Natural killer cell treated with Interleukin-12 subunit alpha and Interleukin-12 subunit beta and Interleukin-15 and Interleukin-18, amount 100 ng/mL, for 72 hours (primary cell): ENCODE results near the gene OSBPL2. TPM values are rescaled to one million over a fixed set of nuclear protein-coding genes. Genes with fewer than 3 reads are reported as not detected.

Experiments
- ATAC-seq, 2 donors: fragments of 150-1000 bp; cut with Tn5 transposase in 1 of 2; sonication (Bioruptor Pico), chemical (Tn5 transposase) in 1 of 2; 2 replicates each; pipeline ENCODE4 v1.10.0; 2021
- DNase-seq: peaks from one replicate; pipeline ENCODE4 v3.0.0; 2022; ENCODE audit warnings: low spot score
- H3K27ac Mint-ChIP-seq, 2 donors: 1 replicate in 1 of 2; 2 replicates in 1 of 2; pipeline ENCODE4 v1.8.0; 2022; ENCODE audit warnings: mixed read lengths in 2 of 2, mild to moderate bottlenecking in 1 of 2, moderate library complexity in 1 of 2
- H3K27me3 Mint-ChIP-seq, 2 donors: 1 replicate in 1 of 2; 2 replicates in 1 of 2; pipeline ENCODE4 v1.8.0; 2022; ENCODE audit warnings: mixed read lengths in 2 of 2
- H3K36me3 Mint-ChIP-seq: one replicate; pipeline ENCODE4 v1.8.0; 2022; ENCODE audit warnings: mixed read lengths
- H3K4me1 Mint-ChIP-seq, 2 donors: 1 replicate in 1 of 2; 2 replicates in 1 of 2; pipeline ENCODE4 v1.8.0; 2022; ENCODE audit warnings: low read depth in 2 of 2, mixed read lengths in 2 of 2, mild to moderate bottlenecking in 1 of 2
- H3K4me3 Mint-ChIP-seq: one replicate; pipeline ENCODE4 v1.8.0; 2022; ENCODE audit warnings: mixed read lengths
- H3K9me3 Mint-ChIP-seq: 2 replicates; pipeline ENCODE4 v1.8.0; 2022; ENCODE audit warnings: mixed read lengths
- total RNA-seq, 2 donors: library from RNA; stranded (reverse); gene quantifications; one replicate each; pipeline ENCODE4 v1.2.3, GENCODE V29; 2022

The OSBPL2 gene
- total RNA-seq, 2 donors from 2014 or later, result 38.7 to 47.7 TPM

GRCh38 chr20:62325172-62325905 lies 87.0 kb downstream of the OSBPL2 start:
- no peaks in the 10 kb centered on the region for H3K27me3 Mint-ChIP-seq
- H3K4me1 Mint-ChIP-seq, result no peaks in the 10 kb centered on the region
- ATAC-seq (no peak), DNase-seq (no peak)
- no peaks in the 10 kb centered on the region for H3K36me3 Mint-ChIP-seq
- no peak overlapping the region for H3K27ac Mint-ChIP-seq
- H3K9me3 Mint-ChIP-seq, result no peaks in the 10 kb centered on the region
- no peak overlapping the region for H3K4me3 Mint-ChIP-seq

- DNase-seq, result no peak
- H3K27ac Mint-ChIP-seq, result no peak overlapping the region
- H3K4me1 Mint-ChIP-seq, result no peaks in the 10 kb centered on the region
- ATAC-seq, result no peak
- H3K9me3 Mint-ChIP-seq, result no peaks in the 10 kb centered on the region
- H3K27me3 Mint-ChIP-seq, result no peaks in the 10 kb centered on the region
- H3K4me3 Mint-ChIP-seq, result no peak overlapping the region
- H3K36me3 Mint-ChIP-seq, result no peaks in the 10 kb centered on the region
Observed at GRCh38 chr20:62326559-62326958, 88.2 kb downstream of the OSBPL2 start.

GRCh38 chr20:62326959-62327725 lies 88.8 kb downstream of the OSBPL2 start:
- DNase-seq (no peak), ATAC-seq (no peak)
- Mint-ChIP-seq H3K36me3 (no peaks in the 10 kb centered on the region), H3K4me1 (no peaks in the 10 kb centered on the region), H3K27me3 (no peaks in the 10 kb centered on the region), H3K9me3 (no peaks in the 10 kb centered on the region), H3K27ac (no peak overlapping the region), H3K4me3 (no peak overlapping the region)

- ATAC-seq (no peak), DNase-seq (no peak)
- no peaks in the 10 kb centered on the region for H3K36me3 Mint-ChIP-seq
- no peak overlapping the region for H3K27ac Mint-ChIP-seq
- H3K4me3 Mint-ChIP-seq, result no peak overlapping the region
- no peaks in the 10 kb centered on the region for H3K9me3 Mint-ChIP-seq
- H3K4me1 Mint-ChIP-seq, result no peaks in the 10 kb centered on the region
- no peaks in the 10 kb centered on the region for H3K27me3 Mint-ChIP-seq
Observed at GRCh38 chr20:62327726-62328495, 89.6 kb downstream of the OSBPL2 start.

- H3K4me3 Mint-ChIP-seq, result no peak overlapping the region
- no peaks in the 10 kb centered on the region for H3K36me3 Mint-ChIP-seq
- no peaks in the 10 kb centered on the region for H3K27me3 Mint-ChIP-seq
- DNase-seq (no peak), ATAC-seq (no peak)
- no peaks in the 10 kb centered on the region for H3K9me3 Mint-ChIP-seq
- H3K4me1 Mint-ChIP-seq, result no peaks in the 10 kb centered on the region
- H3K27ac Mint-ChIP-seq, result no peak overlapping the region
Observed at GRCh38 chr20:62328684-62329388, 90.5 kb downstream of the OSBPL2 start.

GRCh38 chr20:62329389-62330377 lies 91.4 kb downstream of the OSBPL2 start:
- H3K36me3 Mint-ChIP-seq, result no peaks in the 10 kb centered on the region
- no peaks in the 10 kb centered on the region for H3K4me1 Mint-ChIP-seq
- no peaks in the 10 kb centered on the region for H3K27me3 Mint-ChIP-seq
- no peak for DNase-seq
- H3K27ac Mint-ChIP-seq, result no peak overlapping the region
- ATAC-seq, result no peak
- H3K9me3 Mint-ChIP-seq, result no peaks in the 10 kb centered on the region
- H3K4me3 Mint-ChIP-seq, result no peak overlapping the region

GRCh38 chr20:62330576-62331317 lies 92.4 kb downstream of the OSBPL2 start:
- no peaks in the 10 kb centered on the region for H3K27me3 Mint-ChIP-seq
- no peak for DNase-seq
- no peak for ATAC-seq
- no peak overlapping the region for H3K27ac Mint-ChIP-seq
- no peaks in the 10 kb centered on the region for H3K9me3 Mint-ChIP-seq
- H3K4me3 Mint-ChIP-seq, result no peak overlapping the region
- H3K36me3 Mint-ChIP-seq, result no peaks in the 10 kb centered on the region
- H3K4me1 Mint-ChIP-seq, result no peaks in the 10 kb centered on the region

- no peaks in the 10 kb centered on the region for H3K4me1 Mint-ChIP-seq
- no peaks in the 10 kb centered on the region for H3K36me3 Mint-ChIP-seq
- DNase-seq (no peak), ATAC-seq (no peak)
- no peaks in the 10 kb centered on the region for H3K27me3 Mint-ChIP-seq
- no peaks in the 10 kb centered on the region for H3K9me3 Mint-ChIP-seq
- H3K4me3 Mint-ChIP-seq, result no peak overlapping the region
- H3K27ac Mint-ChIP-seq, result no peak overlapping the region
Observed at GRCh38 chr20:62331347-62331746, 93.0 kb downstream of the OSBPL2 start.

- no peaks in the 10 kb centered on the region for H3K27me3 Mint-ChIP-seq
- H3K4me3 Mint-ChIP-seq, result no peak overlapping the region
- H3K4me1 Mint-ChIP-seq, result no peaks in the 10 kb centered on the region
Observed at GRCh38 chr20:62332421-62332820, 94.1 kb downstream of the OSBPL2 start.

GRCh38 chr20:62332989-62333819 lies 94.9 kb downstream of the OSBPL2 start:
- Mint-ChIP-seq H3K4me3 (no peak overlapping the region), H3K9me3 (no peaks in the 10 kb centered on the region), H3K27ac (no peak overlapping the region), H3K36me3 (no peaks in the 10 kb centered on the region), H3K27me3 (no peaks in the 10 kb centered on the region), H3K4me1 (no peaks in the 10 kb centered on the region)
- no peak for DNase-seq
- ATAC-seq, result no peak

More at GRCh38 chr20:62332421-62332820, 94.1 kb downstream of the OSBPL2 start:
- Mint-ChIP-seq H3K9me3 (no peaks in the 10 kb centered on the region), H3K27ac (no peak overlapping the region), H3K36me3 (no peaks in the 10 kb centered on the region)
- DNase-seq, result peak; percentile 49
- no peak for ATAC-seq

GRCh38 chr20:62333820-62334595 lies 95.7 kb downstream of the OSBPL2 start:
- no peak for DNase-seq
- Mint-ChIP-seq H3K27me3 (no peaks in the 10 kb centered on the region), H3K36me3 (no peaks in the 10 kb centered on the region), H3K4me3 (no peak overlapping the region), H3K4me1 (no peaks in the 10 kb centered on the region), H3K27ac (no peak overlapping the region), H3K9me3 (no peaks in the 10 kb centered on the region)
- ATAC-seq, result no peak
